GM12878 (cell line): ENCODE data around the gene FSTL4. TPM values are rescaled to one million over a fixed set of nuclear protein-coding genes. Genes with fewer than 3 reads are reported as not detected.
A peak's percentile ranks its signal among the peaks of the same experiment; 100 is the strongest.

Source experiments
- ATAC-seq: fragments of 200-7000 bp; cut with Tn5 transposase; 3 replicates; pipeline ENCODE4 v1.9.1; 2020; ENCODE audit warnings: mild to moderate bottlenecking, moderate library complexity
- BruUV-seq: library from RNA; stranded (reverse); fragments of 400-500 nt; replicated peaks from 2 replicates; lab custom pipeline; 2021; lab: Mats Ljungman, UMichigan
- CTCF ChIA-PET: fragments of 300-600 bp; sonication (Branson Sonifier 250); formaldehyde crosslinking; extraction: SDS; loops from one replicate; lab custom pipeline; 2021; ENCODE audit warnings: inconsistent platforms; lab: Yijun Ruan, JAX
- POLR2A ChIA-PET: fragments of 350-600 bp; formaldehyde crosslinking; extraction: SDS; loops from one replicate; lab custom pipeline; 2021; ENCODE audit warnings: inconsistent platforms; lab: Charles Lee
- RAD21 ChIA-PET: fragments of 300-600 bp; sonication (Branson Sonifier 250); formaldehyde crosslinking; loops from one replicate; lab custom pipeline; 2023; ENCODE audit warnings: antibody characterized with exemption; ENCODE audit not compliant: unreplicated experiment; lab: Charles Lee
- SMC1A ChIA-PET: fragments of 300-600 bp; sonication (Branson Sonifier 250); formaldehyde crosslinking; loops from one replicate; lab custom pipeline; 2023; ENCODE audit not compliant: unreplicated experiment, uncharacterized antibody; lab: Charles Lee
- DNase-seq: peaks from one replicate; pipeline ENCODE4 v3.0.0-alpha.2; 2011; ENCODE audit warnings: low read depth, low spot score
- FAIRE-seq: peaks from 3 replicates; lab custom pipeline; 2011; peaks lifted over from hg19 to GRCh38; lab: Jason Lieb, UNC
- H2AFZ ChIP-seq: 2 replicates; pipeline ENCODE4 v1.6.0; 2011; ENCODE audit warnings: low read depth, low read length, control low read depth; ENCODE audit not compliant: control insufficient read depth
- H3K27ac ChIP-seq: 2 replicates; pipeline ENCODE4 v1.5.1; 2011; ENCODE audit warnings: control low read depth; ENCODE audit not compliant: control insufficient read depth, insufficient read depth
- H3K27me3 ChIP-seq, 2 experiments: replicated peaks in 1 of 2; 2 replicates each; pipeline versions ENCODE4 v1.6.0 to v1.6.1; 2011; ENCODE audit warnings: low read length in 1 of 2; ENCODE audit not compliant: control insufficient read depth in 2 of 2, insufficient read depth in 2 of 2
- H3K36me3 ChIP-seq, 2 experiments: 2 replicates each; pipeline ENCODE4 v1.5.1; 2011; ENCODE audit warnings: low read length in 1 of 2; ENCODE audit not compliant: control insufficient read depth in 2 of 2, insufficient read depth in 2 of 2
- H3K4me1 ChIP-seq: 2 replicates; pipeline ENCODE4 v1.6.1; 2011; ENCODE audit warnings: mild to moderate bottlenecking, low read length, moderate library complexity, mixed read lengths; ENCODE audit not compliant: control insufficient read depth, insufficient read depth
- H3K4me2 ChIP-seq: 2 replicates; pipeline ENCODE4 v1.6.0; 2011; ENCODE audit warnings: control low read depth; ENCODE audit not compliant: control insufficient read depth, insufficient read depth
- H3K4me3 ChIP-seq: fragments of 200-600 bp; sonication (generic); 2 replicates; pipeline ENCODE4 v1.5.1; 2016
- H3K79me2 ChIP-seq: 2 replicates; pipeline ENCODE4 v1.6.0; 2011; ENCODE audit warnings: low read length; ENCODE audit not compliant: control insufficient read depth, insufficient read depth
- H3K9ac ChIP-seq: 2 replicates; pipeline ENCODE4 v1.8.0; 2011; ENCODE audit warnings: low read length, control low read depth, mixed read lengths; ENCODE audit not compliant: control insufficient read depth, insufficient read depth
- H3K9me3 ChIP-seq: replicated peaks from 3 replicates; pipeline ENCODE4 v1.5.1; 2011; ENCODE audit warnings: mild to moderate bottlenecking, low read length; ENCODE audit not compliant: control insufficient read depth, insufficient read depth
- H4K20me1 ChIP-seq: 2 replicates; pipeline ENCODE4 v1.6.0; 2011; ENCODE audit not compliant: control insufficient read depth, insufficient read depth
- SIN3A ChIP-seq: IDR thresholded peaks from 2 replicates; pipeline ENCODE4 v1.6.1; 2012; ENCODE audit warnings: low read depth, low read length, improper control_type of control experiment
- ZNF207 ChIP-seq: fragments of 450-650 bp; IDR thresholded peaks from 2 replicates; pipeline ENCODE4 v1.6.1; 2014; ENCODE audit warnings: antibody characterized with exemption, mild to moderate bottlenecking, borderline replicate concordance
- WGBS: methylation state at CpG from one replicate; pipeline ENCODE4 v1.1.6; 2016; ENCODE audit warnings: low lambda C conversion rate; ENCODE audit not compliant: insufficient replicate concordance, insufficient coverage; ENCODE audit errors: missing lambda C conversion rate; 5-methylcytosine and 5-hydroxymethylcytosine counted together
- in situ Hi-C: fragments of 300-500 bp; cut with MboI; formaldehyde crosslinking; loops from 9 replicates; pipeline ENCODE4 v1.14.3; 2018; ENCODE audit warnings: mixed read lengths
- intact Hi-C: fragments of 100-400 bp; cut with micrococcal nuclease; formaldehyde crosslinking; loops from one replicate; pipeline ENCODE4 v1.14.2; 2022; ENCODE audit not compliant: unreplicated experiment
- polyA plus RNA-seq, 11 experiments: library from polyadenylated mRNA; depleted of rRNA in 4 of 11; unstranded in 6 of 11; stranded (reverse) in 5 of 11; fragments of >200 nt; fragmentation: Nextera tagmentation in 4 of 11; fragmentation: Illumina TruSeq in 1 of 11; extraction: Ambion mirVana in 4 of 11; extraction: Trizol in 1 of 11; gene quantifications; 1 replicate in 1 of 11; 2 replicates in 10 of 11; pipeline versions ENCODE4 v1.2.1 to v1.2.3, GENCODE V29; 2011 to 2016; ENCODE audit warnings: inconsistent platforms in 2 of 11, missing spikeins in 2 of 11, low read depth in 1 of 11
- total RNA-seq, 4 experiments: library from RNA; depleted of rRNA in 3 of 4; stranded (reverse); fragments of >200 nt in 3 of 4; fragmentation: Illumina TruSeq in 1 of 4; extraction: Trizol in 1 of 4; gene quantifications; 2 replicates each; pipeline versions ENCODE4 v1.2.1 to v1.2.3, GENCODE V29; 2013 to 2021
- TF ChIP-seq, protein P1 (sequence below): fragments of 450-650 bp; IDR thresholded peaks from 2 replicates; pipeline ENCODE4 v1.6.1; 2016; ENCODE audit warnings: mild to moderate bottlenecking

Gene FSTL4
- total and polyA plus RNA-seq, 10 of the 15 experiments (the other 5 are each of a cell fraction or from before 2014, with no cell fraction given): 0.01 to 0.79 (median 0.21) TPM; not detected in 6

- POLR2A ChIA-PET: no interaction called here
- Histone ChIP-seq H4K20me1 (no peaks in the 10 kb centered on the region), H3K4me1 (no peaks in the 10 kb centered on the region), H2AFZ (no peak overlapping the region), H3K27ac (no peak overlapping the region), H3K79me2 (no peaks in the 10 kb centered on the region), H3K4me3 (no peak overlapping the region), H3K36me3 (no peaks in the 10 kb centered on the region), H3K27me3 (no peaks in the 10 kb centered on the region; a peak in 1 of 4 replicates), H3K4me2 (no peak overlapping the region), H3K9ac (no peak overlapping the region), H3K9me3 (no peaks in the 10 kb centered on the region; the same call in 2 of the 3 replicates)
- FAIRE-seq (no peak), ATAC-seq (peak; percentile 55), DNase-seq (no peak)
- SMC1A ChIA-PET: interaction anchor here (0.6 to 1.3 kb wide), 3 partner anchors 11 to 171 kb away, joined by 3 to 6 read pairs (median 3); no protein-coding TSS in a partner anchor
- intact Hi-C loops (no loop called here), in situ Hi-C loops (no loop called here)
- TF ChIP-seq SIN3A: no peak
- no peak for TF ChIP-seq ZNF207
- TF ChIP-seq, protein P1, sequence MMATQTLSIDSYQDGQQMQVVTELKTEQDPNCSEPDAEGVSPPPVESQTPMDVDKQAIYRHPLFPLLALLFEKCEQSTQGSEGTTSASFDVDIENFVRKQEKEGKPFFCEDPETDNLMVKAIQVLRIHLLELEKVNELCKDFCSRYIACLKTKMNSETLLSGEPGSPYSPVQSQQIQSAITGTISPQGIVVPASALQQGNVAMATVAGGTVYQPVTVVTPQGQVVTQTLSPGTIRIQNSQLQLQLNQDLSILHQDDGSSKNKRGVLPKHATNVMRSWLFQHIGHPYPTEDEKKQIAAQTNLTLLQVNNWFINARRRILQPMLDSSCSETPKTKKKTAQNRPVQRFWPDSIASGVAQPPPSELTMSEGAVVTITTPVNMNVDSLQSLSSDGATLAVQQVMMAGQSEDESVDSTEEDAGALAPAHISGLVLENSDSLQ: peak; percentile 43; the same call in 1 of the 2 replicates
- CTCF ChIA-PET: interaction anchor here (0.7 to 1.0 kb wide), 2 partner anchors 17 to 39 kb away, joined by 3 read pairs; no protein-coding TSS in a partner anchor
- 31% methylated on average over 9 of the region's 9 CpGs for WGBS
- RAD21 ChIA-PET: no interaction called here
- BruUV-seq: no TSS peak
These were observed 408.7 kb downstream of the FSTL4 start for GRCh38 chr5:133203317-133204305.
